Esophagus muscularis mucosa (tissue), 3 donors: ENCODE results near the gene SPDEF.

Experiments
- CTCF ChIP-seq, 3 experiments: fragments of 200-600 bp in 2 of 3; fragments of 450-650 bp in 1 of 3; sonication (generic) in 2 of 3; IDR thresholded peaks; one replicate each; pipeline ENCODE4 v1.5.1; 2017 to 2019; ENCODE audit warnings: antibody characterized with exemption in 3 of 3, mild to moderate bottlenecking in 2 of 3, moderate library complexity in 1 of 3
- POLR2AphosphoS5 ChIP-seq, 2 donors: sonication (generic); formaldehyde crosslinking; IDR thresholded peaks; one replicate each; pipeline ENCODE4 v1.6.1; 2017; ENCODE audit warnings: antibody characterized with exemption in 2 of 2

- TF ChIP-seq CTCF (IDR thresholded peaks at IDR 0.05) (no peak), POLR2AphosphoS5 (IDR thresholded peaks at IDR 0.05) (no peak)
Measured at GRCh38 chr6:34536959-34537848, 18.9 kb downstream of the SPDEF start.
